ENCODE measurements around the gene CDH4.

Gene CDH4

GRCh38 chr20:61817575-61817974 lies 565.5 kb downstream of the CDH4 start:
- DNase-seq: no peak

GRCh38 chr20:61818746-61819573 lies 566.9 kb downstream of the CDH4 start:
- no peak for DNase-seq

- no peak for DNase-seq
These were observed 567.4 kb downstream of the CDH4 start for GRCh38 chr20:61819574-61819846.

GRCh38 chr20:61819921-61820825 lies 568.1 kb downstream of the CDH4 start:
- DNase-seq: peak; percentile 5

GRCh38 chr20:61821735-61822134 lies 569.7 kb downstream of the CDH4 start:
- peak; percentile 9 for DNase-seq

GRCh38 chr20:61822396-61822795 lies 570.3 kb downstream of the CDH4 start:
- peak; percentile 4 for DNase-seq

- DNase-seq: no peak
These were observed 571.2 kb downstream of the CDH4 start for GRCh38 chr20:61823242-61823641.

- peak; percentile 8 for DNase-seq
These were observed 576.8 kb downstream of the CDH4 start for GRCh38 chr20:61828891-61829290.

GRCh38 chr20:61829526-61829925 lies 577.5 kb downstream of the CDH4 start:
- DNase-seq: peak; percentile 6

GRCh38 chr20:61830241-61830930 lies 578.3 kb downstream of the CDH4 start:
- DNase-seq: peak; percentile 10

GRCh38 chr20:61830991-61831390 lies 578.9 kb downstream of the CDH4 start:
- peak; percentile 7 for DNase-seq

GRCh38 chr20:61832181-61832580 lies 580.1 kb downstream of the CDH4 start:
- DNase-seq: no peak

- DNase-seq: peak; percentile 6
These were observed 581.9 kb downstream of the CDH4 start for GRCh38 chr20:61833807-61834610.

- peak; percentile 2 for DNase-seq
These were observed 583.2 kb downstream of the CDH4 start for GRCh38 chr20:61835301-61835700.

- DNase-seq: peak; percentile 4
These were observed 583.8 kb downstream of the CDH4 start for GRCh38 chr20:61835791-61836350.

GRCh38 chr20:61837200-61837599 lies 585.1 kb downstream of the CDH4 start:
- peak; percentile 4 for DNase-seq

GRCh38 chr20:61839223-61839911 lies 587.3 kb downstream of the CDH4 start:
- DNase-seq: peak; percentile 1

- peak; percentile 22 for DNase-seq
These were observed 588.1 kb downstream of the CDH4 start for GRCh38 chr20:61839912-61840778.

GRCh38 chr20:61840779-61841455 lies 588.9 kb downstream of the CDH4 start:
- no peak for DNase-seq

GRCh38 chr20:61841551-61841950 lies 589.5 kb downstream of the CDH4 start:
- no peak for DNase-seq

Measured in right hindlimb (tissue), 1 donor.